K562 (cell line): ENCODE measurements around the gene CCDC127. TPM values are rescaled to one million over a fixed set of nuclear protein-coding genes. Genes with fewer than 3 reads are reported as not detected.

Experiments
- ATAC-seq: fragments of 200-7000 bp; cut with Tn5 transposase; 3 replicates; pipeline ENCODE4 v1.9.1; 2020; ENCODE audit warnings: moderate library complexity
- BruUV-seq: library from RNA; stranded (reverse); fragments of 400-500 nt; replicated peaks from 2 replicates; lab custom pipeline; 2021; lab: Mats Ljungman, UMichigan
- CTCF ChIA-PET: fragments of 300-600 bp; formaldehyde crosslinking; extraction: SDS; loops from one replicate; lab custom pipeline; 2021; ENCODE audit warnings: low intra/inter-chr PET ratio; lab: Yijun Ruan, JAX
- POLR2A ChIA-PET: fragments of 300-600, 350-650 bp; sonication (Branson Sonifier 250); formaldehyde crosslinking; extraction: SDS; loops from one replicate; lab custom pipeline; 2021; ENCODE audit warnings: antibody characterized with exemption, inconsistent platforms; lab: Yijun Ruan, JAX
- DNase-seq, 4 experiments: peaks; one replicate each; pipeline versions ENCODE4 v3.0.0 to v3.0.0-alpha.2; 2011 to 2018; ENCODE audit warnings: low spot score in 3 of 4, mixed read lengths in 3 of 4; ENCODE audit errors: extremely low read depth in 1 of 4
- FAIRE-seq: peaks from 2 replicates; lab custom pipeline; 2011; peaks lifted over from hg19 to GRCh38; lab: Jason Lieb, UNC
- H2AFZ ChIP-seq: 2 replicates; pipeline ENCODE4 v1.6.0; 2011; ENCODE audit warnings: low read depth, low read length, control low read depth, inconsistent platforms
- H3K27ac ChIP-seq: fragments of 200-600 bp; 3 replicates; pipeline ENCODE4 v1.8.0; 2011; ENCODE audit warnings: low read depth, mild to moderate bottlenecking, control low read depth, inconsistent platforms, low read length, moderate library complexity, mixed read lengths; ENCODE audit errors: extremely low read depth
- H3K27me3 ChIP-seq, 2 experiments: fragments of 300-600 bp in 1 of 2; 2 replicates in 1 of 2; 3 replicates in 1 of 2; pipeline versions ENCODE4 v1.6.0 to v1.8.0; 2011; ENCODE audit warnings: inconsistent platforms in 2 of 2, low read length in 2 of 2, mild to moderate bottlenecking in 1 of 2, mixed read lengths in 1 of 2, moderate library complexity in 1 of 2; ENCODE audit not compliant: control insufficient read depth in 2 of 2, insufficient read depth in 2 of 2
- H3K36me3 ChIP-seq: fragments of 300-600 bp; 3 replicates; pipeline ENCODE4 v1.8.0; 2011; ENCODE audit warnings: mild to moderate bottlenecking, low read length, inconsistent platforms; ENCODE audit not compliant: control insufficient read depth, insufficient read depth
- H3K4me1 ChIP-seq, 2 experiments: fragments of 200-600 bp in 1 of 2; replicated peaks in 1 of 2; 2 replicates in 1 of 2; 3 replicates in 1 of 2; pipeline versions ENCODE4 v1.5.1 to v1.8.0; 2011; ENCODE audit warnings: inconsistent platforms in 2 of 2, low read length in 2 of 2, mild to moderate bottlenecking in 1 of 2, mixed read lengths in 1 of 2, moderate library complexity in 1 of 2; ENCODE audit not compliant: control insufficient read depth in 2 of 2, insufficient read depth in 2 of 2
- H3K4me2 ChIP-seq: 2 replicates; pipeline ENCODE4 v1.6.1; 2011; ENCODE audit warnings: low read length, control low read depth, inconsistent platforms, mixed read lengths; ENCODE audit not compliant: insufficient read depth
- H3K4me3 ChIP-seq: fragments of 200-600 bp; sonication (generic), shearing (Covaris generic); 2 replicates; pipeline ENCODE4 v1.5.1; 2016; ENCODE audit warnings: control low read depth, inconsistent platforms
- H3K79me2 ChIP-seq: fragments of 200-600 bp; 3 replicates; pipeline ENCODE4 v1.8.0; 2011; ENCODE audit warnings: low read length, inconsistent platforms; ENCODE audit not compliant: control insufficient read depth, insufficient read depth
- H3K9ac ChIP-seq, 2 experiments: 2 replicates each; pipeline versions ENCODE4 v1.6.0 to v1.6.1; 2011; ENCODE audit warnings: low read depth in 2 of 2, low read length in 2 of 2, control low read depth in 1 of 2, inconsistent platforms in 1 of 2, mild to moderate bottlenecking in 1 of 2, mixed read lengths in 1 of 2; ENCODE audit not compliant: insufficient read depth in 1 of 2
- H3K9me1 ChIP-seq: one replicate; pipeline ENCODE4 v1.6.0; 2011; ENCODE audit warnings: inconsistent platforms, mild to moderate bottlenecking, low read length, moderate library complexity; ENCODE audit not compliant: control insufficient read depth, insufficient read depth
- H3K9me3 ChIP-seq: replicated peaks from 2 replicates; pipeline ENCODE4 v1.5.1; 2011; ENCODE audit warnings: low read depth, low read length, inconsistent platforms; ENCODE audit not compliant: control insufficient read depth, insufficient read depth
- H4K20me1 ChIP-seq: replicated peaks from 2 replicates; pipeline ENCODE4 v1.6.1; 2011; ENCODE audit warnings: low read length, inconsistent platforms, mixed read lengths; ENCODE audit not compliant: control insufficient read depth, insufficient read depth
- BCL6 ChIP-seq: fragments of 250-450 bp; sonication (Bioruptor Pico); IDR thresholded peaks from 2 replicates; pipeline ENCODE4 v1.4.0; 2020
- MTA3 ChIP-seq: fragments of 450-650 bp; formaldehyde crosslinking; IDR thresholded peaks from 2 replicates; pipeline ENCODE4 v1.6.1; 2017; ENCODE audit warnings: mild to moderate bottlenecking, borderline replicate concordance
- SIX5 ChIP-seq, 2 experiments: IDR thresholded peaks; 2 replicates each; pipeline ENCODE4 v1.6.1; 2011; ENCODE audit warnings: low read length in 2 of 2, borderline replicate concordance in 1 of 2, low read depth in 1 of 2, mild to moderate bottlenecking in 1 of 2, moderate library complexity in 1 of 2; ENCODE audit not compliant: insufficient read depth in 1 of 2
- ZNF217 ChIP-seq: sonication (generic); formaldehyde crosslinking; IDR thresholded peaks from 2 replicates; pipeline ENCODE4 v1.8.0; 2022; ENCODE audit warnings: mild to moderate bottlenecking, missing genetic modification reagents
- WGBS: fragments of 100-300 bp; shearing (Covaris generic); methylation state at CpG from one replicate; pipeline ENCODE4 v1.1.6; 2016; ENCODE audit warnings: low coverage, mixed read lengths; ENCODE audit not compliant: insufficient coverage; ENCODE audit errors: missing lambda C conversion rate; 5-methylcytosine and 5-hydroxymethylcytosine counted together
- in situ Hi-C: fragments of 300-500 bp; cut with MboI; formaldehyde crosslinking; loops from 4 replicates; pipeline ENCODE4 v1.15.0; 2018; ENCODE audit warnings: inconsistent platforms, mixed read lengths
- intact Hi-C: fragments of 100-400 bp; cut with micrococcal nuclease; formaldehyde crosslinking; loops from 2 replicates; pipeline ENCODE4 v1.14.2; 2022
- polyA plus RNA-seq, 8 experiments: library from polyadenylated mRNA; depleted of rRNA in 4 of 8; stranded (reverse) in 5 of 8; unstranded in 3 of 8; fragments of >200 nt; fragmentation: Nextera tagmentation in 2 of 8; fragmentation: Illumina TruSeq in 1 of 8; extraction: Ambion mirVana in 2 of 8; extraction: Trizol in 1 of 8; gene quantifications; 2 replicates each; pipeline versions ENCODE4 v1.2.1 to v1.2.3, GENCODE V29; 2011 to 2014; ENCODE audit warnings: inconsistent platforms in 1 of 8, missing spikeins in 1 of 8
- total RNA-seq, 7 experiments: library from RNA; depleted of rRNA in 6 of 7; stranded (reverse); fragments of >200 nt in 6 of 7; fragmentation: Illumina TruSeq in 2 of 7; extraction: Trizol in 2 of 7; gene quantifications; 2 replicates each; pipeline versions ENCODE4 v1.2.1 to v1.2.3, GENCODE V29; 2011 to 2021; ENCODE audit warnings: low replicate concordance in 1 of 7
- TF ChIP-seq, protein P1 (sequence below): fragments of 250-450 bp; sonication (Bioruptor Pico); IDR thresholded peaks from 2 replicates; pipeline ENCODE4 v1.9.0; 2021; ENCODE audit warnings: mild to moderate bottlenecking, inconsistent platforms
- TF ChIP-seq, protein P2 (sequence below): fragments of 250-450 bp; sonication (Bioruptor Pico); IDR thresholded peaks from 2 replicates; pipeline ENCODE4 v1.6.1; 2021; ENCODE audit warnings: mild to moderate bottlenecking

The CCDC127 gene
- total and polyA plus RNA-seq, 9 of the 15 experiments (the other 6 are each of a cell fraction or from before 2014, with no cell fraction given) = 2.7 to 4.5 (median 4.1) TPM

DNA sequence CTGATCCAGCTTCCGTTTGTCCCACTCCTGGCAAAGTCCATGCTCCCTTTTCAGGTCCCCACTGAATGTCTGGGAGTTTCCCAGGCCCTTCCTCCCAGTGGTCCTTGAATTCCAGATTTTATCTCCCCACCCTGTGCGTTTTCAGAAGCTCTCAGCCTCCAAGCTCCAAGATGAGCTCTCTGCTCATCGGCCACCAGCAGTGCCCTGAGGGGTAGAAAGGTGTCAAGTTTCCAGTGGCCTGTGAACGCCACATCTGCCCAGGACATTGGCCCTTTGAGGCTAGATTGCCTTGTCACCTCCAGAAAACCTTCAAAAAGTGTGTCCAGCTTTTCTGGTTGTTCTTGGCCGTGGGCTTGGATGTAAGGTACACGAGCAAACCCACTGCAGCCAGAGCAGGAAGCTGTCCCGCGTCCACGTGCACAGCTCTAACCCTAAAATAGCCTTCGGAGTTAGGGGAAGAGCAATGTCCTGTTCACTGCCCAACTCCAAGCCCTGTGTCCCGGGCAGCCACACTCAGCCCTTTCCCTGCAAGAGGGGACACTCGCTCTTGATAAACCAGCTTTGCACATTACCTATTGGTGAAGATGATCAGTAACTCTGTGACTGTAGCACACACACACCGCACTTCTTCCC, 37.6 kb downstream of the CCDC127 start:
- FAIRE-seq (no peak), ATAC-seq (no peak), DNase-seq (no peak)
- Histone ChIP-seq H3K4me3 (no peak overlapping the region), H3K27me3 (peaks cover 66 to 76% of the 10 kb centered on the region in 2 experiments), H3K79me2 (no peaks in the 10 kb centered on the region), H3K4me1 (peaks cover 0 to 9% of the 10 kb centered on the region in 2 experiments; a peak in 1 of 5 replicates), H3K9ac (no peak overlapping the region), H3K9me3 (no peaks in the 10 kb centered on the region), H2AFZ (no peak overlapping the region), H3K4me2 (no peak overlapping the region), H3K36me3 (no peaks in the 10 kb centered on the region), H4K20me1 (peaks cover 12% of the 10 kb centered on the region), H3K27ac (no peak overlapping the region), H3K9me1 (no peaks in the 10 kb centered on the region)
- 2% methylated on average over 13 of the region's 13 CpGs for WGBS
- BruUV-seq = no TSS peak
- ChIA-PET CTCF (interaction anchor here (0.6 kb wide), 1 partner anchor 263 kb away, joined by 3 read pairs; the partner anchor contains the start of gene EXOC3), POLR2A (interaction anchor here (0.5 to 0.7 kb wide), 2 partner anchors 9 to 200 kb away, joined by 3 to 5 read pairs; no protein-coding TSS in a partner anchor)
- TF ChIP-seq MTA3 (no peak), SIX5 (IDR thresholded peaks at IDR 0.05; ENCODE audit: borderline replicate concordance in 1 of 2, insufficient read depth in 1 of 2, low read depth in 1 of 2, low read length in 2 of 2) (no peak), BCL6 (CRISPR knock-in tag) (no peak), ZNF217 (CRISPR knock-in tag) (no peak)
- TF ChIP-seq, protein P1, sequence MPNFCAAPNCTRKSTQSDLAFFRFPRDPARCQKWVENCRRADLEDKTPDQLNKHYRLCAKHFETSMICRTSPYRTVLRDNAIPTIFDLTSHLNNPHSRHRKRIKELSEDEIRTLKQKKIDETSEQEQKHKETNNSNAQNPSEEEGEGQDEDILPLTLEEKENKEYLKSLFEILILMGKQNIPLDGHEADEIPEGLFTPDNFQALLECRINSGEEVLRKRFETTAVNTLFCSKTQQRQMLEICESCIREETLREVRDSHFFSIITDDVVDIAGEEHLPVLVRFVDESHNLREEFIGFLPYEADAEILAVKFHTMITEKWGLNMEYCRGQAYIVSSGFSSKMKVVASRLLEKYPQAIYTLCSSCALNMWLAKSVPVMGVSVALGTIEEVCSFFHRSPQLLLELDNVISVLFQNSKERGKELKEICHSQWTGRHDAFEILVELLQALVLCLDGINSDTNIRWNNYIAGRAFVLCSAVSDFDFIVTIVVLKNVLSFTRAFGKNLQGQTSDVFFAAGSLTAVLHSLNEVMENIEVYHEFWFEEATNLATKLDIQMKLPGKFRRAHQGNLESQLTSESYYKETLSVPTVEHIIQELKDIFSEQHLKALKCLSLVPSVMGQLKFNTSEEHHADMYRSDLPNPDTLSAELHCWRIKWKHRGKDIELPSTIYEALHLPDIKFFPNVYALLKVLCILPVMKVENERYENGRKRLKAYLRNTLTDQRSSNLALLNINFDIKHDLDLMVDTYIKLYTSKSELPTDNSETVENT (CRISPR knock-in tag) = no peak
- TF ChIP-seq, protein P2, sequence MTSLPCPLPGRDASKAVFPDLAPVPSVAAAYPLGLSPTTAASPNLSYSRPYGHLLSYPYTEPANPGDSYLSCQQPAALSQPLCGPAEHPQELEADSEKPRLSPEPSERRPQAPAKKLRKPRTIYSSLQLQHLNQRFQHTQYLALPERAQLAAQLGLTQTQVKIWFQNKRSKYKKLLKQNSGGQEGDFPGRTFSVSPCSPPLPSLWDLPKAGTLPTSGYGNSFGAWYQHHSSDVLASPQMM (CRISPR knock-in tag) = no peak
- in situ Hi-C loops (no loop called here), intact Hi-C loops (no loop called here)
